GM18526 (cell line): ENCODE results near the gene MIPOL1.

Source experiments
- POLR2A ChIP-seq: IDR thresholded peaks from 3 replicates; pipeline ENCODE4 v1.6.1; 2011; ENCODE audit not compliant: insufficient read length; ENCODE audit errors: extremely low read depth

Gene MIPOL1

GRCh38 chr14:37588956-37589714, 391.4 kb downstream of the MIPOL1 start:
- TF ChIP-seq POLR2A, result no peak

GRCh38 chr14:37589715-37590427, 392.1 kb downstream of the MIPOL1 start:
- TF ChIP-seq POLR2A, result no peak

- TF ChIP-seq POLR2A, result no peak
Observed at GRCh38 chr14:37590428-37591139, 392.8 kb downstream of the MIPOL1 start.

- TF ChIP-seq POLR2A, result no peak
Observed at GRCh38 chr14:37591311-37591940, 393.7 kb downstream of the MIPOL1 start.

GRCh38 chr14:37591941-37592481, 394.3 kb downstream of the MIPOL1 start:
- TF ChIP-seq POLR2A, result no peak

- no peak for TF ChIP-seq POLR2A
Observed at GRCh38 chr14:37592482-37593408, 395.0 kb downstream of the MIPOL1 start.

GRCh38 chr14:37593511-37594237, 395.9 kb downstream of the MIPOL1 start:
- no peak for TF ChIP-seq POLR2A

- no peak for TF ChIP-seq POLR2A
Observed at GRCh38 chr14:37594238-37594970, 396.7 kb downstream of the MIPOL1 start.

- TF ChIP-seq POLR2A, result no peak
Observed at GRCh38 chr14:37594971-37595808, 397.5 kb downstream of the MIPOL1 start, which contains the start of the genes FOXA1 and TTC6. FOXA1 (minus strand) TSS chr14:37595249; CDS start chr14:37594972, 277 bp downstream. TTC6 (plus strand) TSS chr14:37595629; CDS start chr14:37622065, 26,436 bp downstream.

- no peak for TF ChIP-seq POLR2A
Observed at GRCh38 chr14:37595809-37596621, 398.3 kb downstream of the MIPOL1 start.
